Activated T-cell treated with anti-CD3 and anti-CD28 coated beads for 1 hour (primary cell): Measurements from ENCODE around the gene ASIC2.

Source experiments
- DNase-seq: peaks from one replicate; pipeline ENCODE4 v3.0.0-alpha.2; 2020; ENCODE audit warnings: low read depth

Gene ASIC2

DNA sequence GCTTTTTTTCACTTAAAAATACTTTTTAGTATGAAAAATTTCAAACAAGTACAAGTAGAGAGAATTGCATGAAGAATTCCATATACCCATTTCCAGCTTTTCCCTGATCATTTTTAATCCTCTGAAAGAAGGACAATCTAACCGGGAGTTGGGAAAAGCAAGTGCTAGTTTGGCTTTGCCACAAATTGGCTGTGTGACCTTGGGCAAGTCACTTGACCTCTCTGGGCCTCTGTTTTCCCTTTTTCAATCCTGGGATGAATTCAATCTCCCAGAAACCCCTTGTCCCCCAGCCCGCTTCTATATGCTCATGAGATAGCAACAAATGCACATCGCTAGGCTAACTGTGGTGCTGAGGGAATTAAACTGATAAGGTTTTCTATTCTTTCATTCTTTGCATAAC is 49.4 kb downstream of the ASIC2 start:
- no peak for DNase-seq

DNA sequence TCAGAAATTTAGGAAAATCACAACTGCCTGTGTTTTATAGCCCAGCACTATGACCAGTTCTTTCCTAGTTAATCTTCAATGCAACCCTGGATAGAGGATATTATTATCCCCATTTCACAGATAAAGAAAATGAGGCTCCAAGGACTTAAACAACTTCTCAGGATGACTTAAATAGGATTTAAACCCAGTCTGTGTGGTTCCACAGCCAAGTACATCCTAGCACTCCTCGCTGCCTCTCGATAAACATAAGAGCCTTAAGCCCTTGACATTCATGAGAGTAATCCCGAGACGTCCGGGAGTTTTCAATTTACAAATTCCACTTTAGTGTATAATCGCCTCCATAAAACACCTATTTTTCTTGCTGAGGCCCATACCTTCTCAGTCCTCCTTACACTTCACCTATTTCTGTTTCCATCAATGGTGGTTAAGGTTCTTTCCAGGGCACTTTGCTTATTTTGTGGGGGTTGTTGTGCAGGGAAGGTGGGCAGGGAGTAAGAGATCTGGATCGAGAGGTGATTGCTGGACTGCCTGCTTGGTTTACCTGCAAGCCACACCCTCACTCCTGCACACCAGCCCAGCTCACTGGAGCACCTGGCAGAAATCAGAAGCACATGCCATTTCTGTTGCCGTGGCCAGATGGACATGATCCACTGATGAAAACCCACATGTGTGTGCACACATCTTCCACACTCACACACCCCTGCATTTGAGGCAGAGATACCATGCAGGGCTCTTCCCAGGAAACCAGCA is 50.5 kb downstream of the ASIC2 start:
- DNase-seq = no peak

DNA sequence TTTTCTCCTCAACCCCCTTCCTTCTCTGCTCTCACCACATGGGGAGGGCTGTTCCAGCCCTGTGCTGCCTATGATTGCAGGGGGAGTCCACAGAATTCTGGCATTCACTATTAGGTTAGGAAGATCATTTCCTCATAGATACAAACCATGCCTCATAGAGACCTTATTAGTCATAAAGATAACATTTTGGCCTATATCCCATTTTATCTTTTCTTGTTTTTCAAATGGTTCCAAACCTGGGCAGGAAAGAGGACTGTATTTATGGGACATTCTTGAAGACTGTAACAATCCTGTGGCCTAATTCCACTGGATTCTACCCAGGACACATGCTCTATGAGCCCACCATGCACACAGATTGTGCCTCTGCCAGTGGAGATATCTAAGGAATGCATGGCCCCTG is 51.7 kb downstream of the ASIC2 start:
- no peak for DNase-seq

DNA sequence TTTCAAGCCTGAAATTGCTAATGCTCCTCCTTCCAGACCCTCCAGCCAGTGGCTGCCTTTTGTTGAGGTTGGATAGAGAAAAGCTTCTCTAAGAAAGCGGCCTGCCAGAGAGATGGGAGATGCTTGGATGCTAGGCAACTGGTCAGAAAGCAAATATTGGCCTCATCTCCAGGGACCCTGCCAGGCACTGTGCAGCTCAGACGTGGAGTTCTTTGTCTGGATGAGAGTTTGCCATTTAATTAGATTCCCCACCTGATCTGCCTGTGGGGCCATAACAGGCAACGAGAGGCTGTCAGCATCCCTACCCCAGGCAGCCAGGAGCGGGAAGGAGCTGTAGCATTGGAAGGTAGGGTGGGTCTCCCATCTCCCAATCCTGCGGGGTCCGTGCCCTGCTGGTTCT is 52.7 kb downstream of the ASIC2 start:
- DNase-seq = no peak

DNA sequence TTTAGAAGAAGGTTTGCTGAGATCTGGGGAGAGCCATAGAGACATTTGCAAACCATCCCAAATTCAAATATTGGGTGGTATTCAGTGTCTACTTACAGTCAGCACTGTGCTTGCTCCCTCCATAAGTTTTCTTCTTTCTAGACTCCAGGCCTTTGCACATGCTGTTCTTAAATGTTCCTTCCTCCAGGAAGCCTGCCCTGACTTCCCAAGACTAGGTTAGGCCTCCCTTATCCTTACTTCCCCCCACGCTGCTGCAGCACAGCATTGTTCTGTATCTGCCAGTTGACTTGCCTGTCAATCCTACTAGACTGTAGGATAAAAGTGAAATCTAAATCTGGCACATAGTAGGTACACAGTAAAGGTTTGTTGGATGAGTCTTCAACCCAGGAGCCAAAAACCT is 53.4 kb downstream of the ASIC2 start:
- no peak for DNase-seq

DNA sequence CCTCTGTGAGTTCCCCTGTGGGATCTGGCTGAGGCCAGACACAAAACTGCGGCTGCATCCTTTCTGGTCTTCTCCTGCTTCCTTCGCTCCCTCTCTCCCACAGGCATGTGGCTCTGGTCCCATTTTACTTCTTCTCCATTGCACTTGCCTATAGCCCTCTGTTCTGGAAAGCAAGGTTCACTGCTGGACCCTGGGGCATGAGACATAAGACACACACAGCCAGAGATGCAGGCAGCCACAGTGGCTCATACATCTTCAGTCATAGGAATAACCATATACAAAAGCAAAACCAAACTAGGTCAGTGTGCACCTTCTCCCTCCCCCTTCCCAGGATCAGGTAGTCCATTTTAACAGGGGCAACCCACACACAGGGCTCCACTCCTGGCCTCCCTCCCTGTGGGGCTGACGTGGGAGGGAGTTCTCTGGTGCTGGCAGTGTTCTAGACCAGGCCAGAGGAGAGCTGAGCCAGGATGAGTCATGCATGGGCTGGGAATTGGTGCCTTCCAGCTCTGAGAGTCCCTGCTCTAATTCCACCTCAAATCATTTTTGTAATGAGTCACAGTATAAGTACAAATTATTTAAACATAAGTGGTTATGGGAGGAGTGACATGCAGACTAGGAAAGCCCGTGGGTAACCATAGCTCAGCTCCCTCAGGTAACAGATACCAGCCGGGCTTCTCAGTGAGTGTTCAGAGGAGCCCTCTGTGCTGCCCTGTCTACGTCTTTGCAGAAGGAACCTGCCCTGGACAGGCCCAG is 58.0 kb downstream of the ASIC2 start:
- DNase-seq = no peak

DNA sequence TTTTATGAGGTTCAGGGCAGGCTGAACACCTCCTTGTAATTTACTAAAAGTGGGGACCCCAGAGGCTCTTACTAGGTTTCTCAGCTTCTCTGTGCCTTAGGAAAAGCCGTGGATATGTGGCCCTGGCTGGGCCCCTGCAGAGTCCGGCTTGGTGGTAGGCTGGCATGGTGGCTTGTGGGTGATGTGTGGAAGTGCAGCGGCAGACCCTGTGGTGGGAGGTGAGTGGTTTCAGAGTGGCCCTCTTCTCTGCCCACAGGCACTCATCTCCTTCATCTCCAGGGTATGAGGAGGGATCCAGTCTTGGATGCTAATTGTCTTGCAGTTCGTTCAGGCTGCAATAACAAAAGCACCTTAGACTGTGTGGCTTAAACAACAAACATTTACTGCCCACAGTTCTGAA is 58.9 kb downstream of the ASIC2 start:
- DNase-seq = no peak

DNA sequence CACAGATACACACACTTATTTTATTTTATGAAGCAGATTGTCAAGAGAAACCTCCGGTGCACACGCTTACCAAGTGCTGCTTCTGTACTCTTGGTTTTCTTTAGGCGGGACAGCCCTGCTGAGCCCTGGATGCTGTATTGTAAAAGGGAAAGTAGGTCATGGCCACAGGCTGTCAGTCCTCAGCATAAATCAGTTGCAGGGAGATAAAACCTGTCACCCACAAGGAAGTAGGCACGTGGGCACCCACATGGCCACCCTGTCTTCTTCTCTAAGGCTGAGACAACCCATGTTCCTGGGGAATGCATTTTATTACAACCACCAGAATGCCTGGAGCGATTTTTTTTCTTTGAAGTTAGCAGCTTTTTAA is 59.3 kb downstream of the ASIC2 start:
- DNase-seq = no peak

DNA sequence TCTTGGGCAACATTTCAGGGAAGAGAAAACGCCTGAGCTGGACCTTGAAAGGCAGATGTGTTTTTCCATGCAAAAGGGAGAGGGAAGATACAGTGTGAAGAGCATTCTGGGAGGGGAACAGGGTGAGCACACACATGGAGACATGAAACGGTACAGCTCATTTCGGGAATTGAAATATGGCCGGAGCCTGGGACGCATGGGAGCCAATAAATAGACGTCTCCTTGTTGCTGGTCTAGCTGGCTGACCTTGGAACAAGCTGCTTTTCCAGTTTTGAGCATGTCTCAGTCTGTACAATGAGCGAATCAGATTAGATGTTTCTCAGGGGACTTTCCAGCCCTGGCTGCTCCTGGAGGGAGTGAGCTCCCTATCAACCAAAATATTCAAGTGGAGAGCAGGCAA is 63.6 kb downstream of the ASIC2 start:
- no peak for DNase-seq

DNA sequence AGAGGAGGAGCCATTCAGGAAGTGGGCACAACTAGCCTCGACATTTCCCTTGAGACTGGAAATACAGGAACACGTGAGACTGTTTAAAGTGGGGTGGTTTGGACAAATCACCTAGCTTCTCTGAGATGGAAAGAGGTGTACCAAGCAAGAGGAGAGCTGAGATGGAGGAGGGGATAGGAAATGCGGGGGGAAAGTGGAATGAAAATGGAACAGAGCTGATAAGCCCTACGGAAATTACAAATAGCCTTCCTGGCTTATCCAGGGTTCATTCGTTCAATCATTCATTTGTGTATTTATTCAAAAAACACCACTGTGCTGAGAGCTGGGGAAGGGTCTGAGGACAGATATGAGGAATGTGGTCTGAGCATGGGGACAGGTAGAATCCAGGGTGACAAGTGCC is 64.1 kb downstream of the ASIC2 start:
- no peak for DNase-seq

DNA sequence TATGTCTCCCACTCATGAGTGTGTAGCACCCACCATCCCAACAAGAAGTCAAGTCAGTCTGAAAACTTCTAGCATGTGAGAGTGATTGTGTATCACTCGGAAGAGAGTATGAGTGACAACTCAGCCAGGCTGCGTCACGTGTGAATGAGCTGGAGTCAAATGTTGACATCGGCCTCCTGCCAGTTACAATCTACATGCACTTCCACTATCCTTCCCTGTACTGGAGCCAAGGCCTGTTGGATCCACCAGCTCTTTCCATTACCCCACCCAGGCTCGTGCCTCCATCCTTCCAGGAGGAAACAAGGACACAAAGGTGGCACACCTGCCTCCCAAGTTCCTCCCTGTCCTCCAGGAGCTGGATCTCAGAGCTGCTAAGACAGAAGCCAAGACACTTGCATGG is 64.5 kb downstream of the ASIC2 start:
- DNase-seq = no peak

DNA sequence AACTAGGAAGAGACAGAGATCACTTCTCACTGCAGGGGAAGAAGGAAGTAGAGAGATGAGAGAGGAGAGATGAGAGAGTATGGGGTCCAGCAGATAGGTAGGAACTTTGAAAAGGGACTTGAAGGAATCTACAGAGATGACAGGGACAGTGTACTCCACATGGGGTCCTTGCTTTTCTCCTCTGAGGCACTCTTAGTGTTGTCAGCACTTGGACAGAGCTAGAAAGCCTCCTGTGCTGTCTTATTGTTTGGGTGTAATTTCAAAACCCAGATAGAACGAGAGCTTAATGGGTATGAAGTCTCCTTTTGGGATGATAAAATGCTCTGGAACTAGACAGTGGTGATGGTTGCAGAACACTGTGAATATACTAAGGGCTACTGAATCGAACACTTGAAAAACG is 65.2 kb downstream of the ASIC2 start:
- no peak for DNase-seq

DNA sequence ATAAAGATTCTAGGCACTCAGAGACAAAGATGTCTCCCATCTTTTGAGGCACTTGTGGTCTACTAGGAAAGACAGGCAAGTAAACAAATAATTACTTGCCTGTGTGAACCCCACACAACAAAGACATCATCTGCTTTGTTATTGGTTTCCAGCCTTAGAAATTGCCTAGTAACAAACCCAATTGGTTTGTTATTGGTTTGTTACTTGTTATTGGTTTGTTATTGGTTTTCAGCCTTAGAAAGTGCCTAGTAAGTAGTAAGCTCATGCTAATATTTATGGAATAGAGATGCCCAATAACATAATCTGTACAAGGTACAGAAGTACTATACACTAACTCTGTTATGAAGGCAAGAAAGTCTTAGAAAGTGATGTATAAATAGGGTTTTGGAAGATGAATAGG is 67.1 kb downstream of the ASIC2 start:
- no peak for DNase-seq

DNA sequence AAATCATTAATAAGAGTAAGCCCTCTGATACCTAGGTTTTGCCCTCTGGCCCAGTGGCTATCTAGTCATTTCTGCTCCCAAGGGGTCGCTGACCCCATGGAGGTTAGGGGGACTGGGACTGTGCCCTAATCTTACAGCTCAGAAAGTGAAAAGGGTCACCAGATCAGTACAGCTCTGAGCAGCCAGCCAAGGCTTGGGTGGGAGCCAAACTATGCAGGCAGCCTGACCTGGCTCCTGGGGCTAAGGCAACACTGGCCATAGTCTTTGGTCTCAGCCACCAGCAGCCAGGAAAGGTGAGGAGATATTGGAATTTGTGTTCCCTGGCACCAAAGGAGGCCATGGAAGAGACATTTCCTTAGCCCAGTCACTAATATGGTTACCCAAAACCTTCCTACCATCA is 67.6 kb downstream of the ASIC2 start:
- DNase-seq = no peak

DNA sequence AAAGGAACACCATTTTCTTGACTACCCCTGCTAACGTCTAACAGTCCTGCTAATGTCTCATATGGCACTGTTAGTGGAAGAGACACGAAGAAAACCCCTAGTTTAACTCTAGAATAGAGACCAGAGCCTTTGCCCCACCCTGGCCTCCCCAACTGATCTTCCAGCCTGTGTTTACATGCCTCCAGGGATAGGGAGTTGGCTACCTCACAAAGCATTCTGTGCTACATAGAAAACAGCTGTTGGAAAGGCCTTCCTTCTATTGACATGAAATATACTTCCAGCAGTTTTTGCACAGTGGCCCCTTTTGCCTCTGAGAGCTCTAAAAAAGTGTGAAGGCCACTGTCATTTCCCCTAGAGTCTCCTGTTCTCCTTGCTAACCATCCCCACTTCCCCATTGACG is 73.1 kb downstream of the ASIC2 start:
- DNase-seq = no peak

DNA sequence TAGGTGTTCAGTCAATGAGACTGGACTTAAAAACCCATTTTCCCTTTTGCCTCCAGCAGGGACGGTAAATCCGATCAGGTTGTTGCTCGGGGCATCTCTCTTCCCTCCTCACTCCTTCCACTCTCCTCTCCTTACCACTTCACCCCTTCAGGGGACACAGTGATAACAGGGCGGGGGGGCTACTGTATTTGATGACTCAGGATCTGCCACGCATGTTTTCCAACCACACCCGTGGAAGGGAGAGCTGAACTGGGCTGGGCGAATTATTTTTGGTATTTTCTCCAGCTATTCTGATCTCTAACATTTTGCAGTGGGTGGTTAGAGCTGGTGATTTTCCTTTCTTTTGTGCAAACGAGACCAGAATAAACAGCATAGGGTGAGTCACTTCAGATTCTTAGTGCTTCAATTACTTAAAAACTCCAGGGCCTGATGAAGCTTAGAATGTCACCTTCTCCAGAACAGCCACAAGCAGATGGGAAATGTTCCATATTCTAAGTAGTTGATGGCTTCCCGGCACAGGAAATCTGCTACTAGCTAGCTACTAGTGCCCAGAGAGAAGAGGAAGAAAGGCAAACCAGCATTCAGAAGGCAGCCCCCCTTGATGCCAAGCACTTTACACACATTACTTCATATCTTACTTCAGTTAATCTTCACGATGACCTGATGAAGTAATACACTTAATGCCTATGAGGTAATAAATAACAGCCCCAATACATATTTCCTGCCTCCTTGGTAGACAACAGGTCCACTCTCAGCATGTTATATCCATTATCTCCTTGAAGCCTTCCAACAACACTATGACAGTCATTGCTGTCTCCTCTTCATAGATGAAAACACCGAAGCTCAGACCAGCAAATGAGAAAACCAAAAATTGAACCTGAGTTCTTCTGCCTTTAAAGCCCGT is 74.1 kb downstream of the ASIC2 start:
- DNase-seq = no peak

DNA sequence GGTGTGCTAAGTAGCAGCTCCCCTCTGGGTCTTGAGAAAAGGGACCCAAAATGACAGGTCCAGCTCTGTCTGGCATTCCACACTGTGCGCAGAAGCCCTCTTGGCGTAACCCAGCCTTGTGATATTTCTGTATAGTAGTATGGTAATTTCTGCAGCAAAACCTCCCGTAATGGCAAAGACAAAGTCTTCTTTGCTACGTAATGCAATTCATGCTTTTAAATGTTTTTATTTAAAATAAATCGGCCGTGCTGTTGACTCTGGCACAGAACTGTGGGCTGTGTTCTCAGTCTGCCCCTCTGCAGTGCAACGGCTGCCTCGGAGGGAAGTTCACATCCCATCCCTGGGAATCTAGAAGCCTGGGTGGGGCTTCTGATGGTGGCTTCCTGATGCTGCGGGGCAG is 75.2 kb downstream of the ASIC2 start:
- DNase-seq = no peak

DNA sequence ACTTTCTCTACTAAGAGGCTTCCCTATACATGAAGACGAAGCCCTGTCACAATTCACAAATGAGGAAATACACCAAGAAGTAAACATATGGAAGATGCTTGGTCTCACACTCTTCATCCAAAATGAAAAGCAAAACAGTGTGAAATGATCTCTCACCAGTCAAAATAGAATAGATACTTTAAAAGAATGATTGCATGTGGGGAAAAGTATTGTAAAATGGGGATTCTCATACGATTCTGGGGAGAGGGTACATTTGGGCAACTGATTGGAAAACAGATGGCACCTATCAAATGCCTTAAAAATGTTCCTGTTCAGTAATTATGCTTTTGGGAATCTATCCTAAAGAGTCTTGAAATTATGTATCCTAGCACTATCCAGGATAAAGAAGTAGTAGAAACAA is 78.1 kb downstream of the ASIC2 start:
- no peak for DNase-seq

DNA sequence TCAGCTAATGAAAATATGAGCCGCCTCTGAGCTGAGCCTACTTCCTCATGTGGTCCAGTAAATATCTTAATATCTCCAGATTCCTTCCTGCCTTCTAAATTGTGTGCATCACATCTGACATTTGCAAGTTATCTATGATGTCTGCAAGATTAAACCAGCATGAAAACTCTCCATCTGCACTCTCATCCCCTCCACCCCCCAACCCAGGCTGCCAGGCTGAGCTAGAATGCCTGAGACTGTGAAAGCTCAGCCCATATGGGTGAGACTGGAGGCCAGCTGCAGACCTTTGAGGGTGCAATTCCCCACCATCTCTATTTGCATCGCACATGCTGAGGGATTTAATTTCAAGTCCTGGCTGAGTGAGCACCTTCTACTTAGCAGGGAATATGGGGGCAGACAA is 82.8 kb downstream of the ASIC2 start:
- no peak for DNase-seq

DNA sequence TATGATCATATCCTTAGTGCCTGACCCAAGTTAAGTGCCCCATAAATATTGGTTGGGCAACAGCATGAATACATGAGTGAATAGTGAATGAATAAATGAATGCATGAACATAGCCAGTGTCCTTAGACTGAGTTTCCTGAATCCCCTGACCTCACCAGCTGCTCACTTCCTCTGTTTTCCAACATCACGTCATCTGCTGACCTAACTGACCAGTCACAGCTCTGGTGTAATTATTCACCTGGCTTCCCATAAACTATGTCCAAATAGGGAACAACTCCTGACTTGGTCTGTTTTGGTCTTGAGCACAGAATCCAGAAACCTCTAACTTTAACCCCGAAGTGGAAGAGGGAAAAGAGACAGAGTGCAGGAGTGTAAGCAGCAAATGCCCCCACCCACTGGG is 83.4 kb downstream of the ASIC2 start:
- no peak for DNase-seq

DNA sequence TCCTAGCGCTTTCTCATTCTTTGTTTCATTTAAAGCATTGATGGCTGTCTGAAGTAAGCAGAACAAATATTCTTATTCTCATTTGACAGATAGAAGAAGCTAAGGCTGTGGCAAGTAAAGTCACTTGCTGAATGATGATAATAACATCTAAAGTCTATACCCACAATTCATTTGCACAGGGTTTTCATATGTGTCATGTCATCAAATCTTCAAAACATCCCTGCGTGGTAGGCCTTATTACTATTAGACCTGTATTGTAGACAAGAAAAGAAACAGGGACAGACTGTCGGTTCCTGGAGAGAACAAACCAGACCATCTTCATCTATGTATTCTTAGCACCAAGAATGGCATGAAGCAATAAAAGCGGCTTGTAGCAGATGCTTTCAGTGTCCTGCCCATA is 85.9 kb downstream of the ASIC2 start:
- DNase-seq = no peak

DNA sequence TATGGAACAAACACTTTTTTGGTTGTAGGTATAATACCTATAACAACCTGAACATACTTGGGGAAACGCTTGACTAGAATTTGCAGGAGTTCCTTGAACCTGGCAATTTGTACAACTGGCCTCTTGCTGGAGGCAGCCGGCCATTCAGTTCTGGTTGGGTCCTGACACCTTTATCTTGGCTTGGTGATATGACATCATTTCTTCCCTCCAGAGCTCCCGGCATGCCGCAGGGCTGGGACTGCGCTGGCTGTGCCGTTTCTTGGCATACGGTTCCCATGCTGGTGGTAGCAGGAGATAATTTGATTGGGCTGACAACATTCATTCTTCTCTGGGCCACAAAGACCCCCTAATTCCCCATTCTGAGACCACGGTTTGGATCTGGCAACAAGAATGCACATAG is 87.5 kb downstream of the ASIC2 start:
- DNase-seq = no peak

DNA sequence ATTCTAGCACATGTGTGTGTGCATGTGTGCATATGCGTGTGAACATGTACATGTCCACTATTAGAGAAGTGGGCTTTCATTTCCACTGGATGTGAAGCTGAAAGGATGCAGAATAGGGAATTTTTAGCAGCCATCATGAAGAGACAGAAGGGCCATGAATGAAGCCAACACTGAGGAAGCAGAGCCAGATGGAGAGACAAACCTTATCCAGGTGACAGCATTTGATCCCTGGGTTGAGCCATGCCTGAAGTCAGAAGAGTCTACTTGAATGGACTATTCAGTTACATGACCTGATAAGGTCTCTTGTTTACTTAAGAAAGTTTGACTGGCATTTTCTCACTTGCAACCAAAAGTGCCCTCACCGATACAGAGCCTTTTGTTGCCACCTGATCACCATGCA is 88.4 kb downstream of the ASIC2 start:
- no peak for DNase-seq
